Fibroblast of lung (primary cell): ENCODE results near the gene PARP8. TPM values are rescaled to one million over a fixed set of nuclear protein-coding genes. Genes with fewer than 3 reads are reported as not detected.

ENCODE experiments used
- DNase-seq, 2 donors: peaks; one replicate each; pipeline versions ENCODE4 v3.0.0 to v3.0.0-alpha.2; 2010; ENCODE audit warnings: low read depth in 2 of 2
- H2AFZ ChIP-seq: 2 replicates; pipeline ENCODE4 v1.5.1; 2012; ENCODE audit warnings: low read length, control low read depth, inconsistent platforms
- H3K27ac ChIP-seq: 2 replicates; pipeline ENCODE4 v1.5.1; 2011; ENCODE audit warnings: low read length, control low read depth; ENCODE audit not compliant: insufficient read depth
- H3K27me3 ChIP-seq: 2 replicates; pipeline ENCODE4 v1.5.1; 2011; ENCODE audit warnings: mild to moderate bottlenecking, low read length; ENCODE audit not compliant: control insufficient read depth, insufficient read depth
- H3K36me3 ChIP-seq: 2 replicates; pipeline ENCODE4 v1.5.1; 2011; ENCODE audit warnings: low read length; ENCODE audit not compliant: control insufficient read depth, insufficient read depth
- H3K4me1 ChIP-seq: 2 replicates; pipeline ENCODE4 v1.5.1; 2011; ENCODE audit warnings: low read length; ENCODE audit not compliant: control insufficient read depth, insufficient read depth; ENCODE audit errors: extremely low read depth
- H3K4me2 ChIP-seq: 2 replicates; pipeline ENCODE4 v1.5.1; 2011; ENCODE audit warnings: low read length, control low read depth; ENCODE audit not compliant: insufficient read depth; ENCODE audit errors: extremely low read depth
- H3K4me3 ChIP-seq, 4 experiments: fragments of 200-600 bp in 1 of 4; sonication (generic) in 1 of 4; replicated peaks in 1 of 4; 2 replicates each; pipeline ENCODE4 v1.5.1; 2011 to 2016; ENCODE audit warnings: low read length in 4 of 4, low read depth in 3 of 4, mild to moderate bottlenecking in 3 of 4, control low read depth in 2 of 4, inconsistent platforms in 1 of 4, mixed read lengths in 1 of 4; ENCODE audit not compliant: insufficient read depth in 1 of 4; ENCODE audit errors: control extremely low read depth in 1 of 4
- H3K79me2 ChIP-seq: 2 replicates; pipeline ENCODE4 v1.5.1; 2012; ENCODE audit warnings: mild to moderate bottlenecking, low read length, inconsistent platforms; ENCODE audit not compliant: control insufficient read depth, insufficient read depth
- H3K9ac ChIP-seq: 2 replicates; pipeline ENCODE4 v1.5.1; 2011; ENCODE audit warnings: mild to moderate bottlenecking, low read length, control low read depth; ENCODE audit not compliant: insufficient read depth
- H3K9me3 ChIP-seq: 2 replicates; pipeline ENCODE4 v1.5.1; 2012; ENCODE audit warnings: low read depth, low read length; ENCODE audit not compliant: control insufficient read depth, insufficient read depth
- H4K20me1 ChIP-seq: 2 replicates; pipeline ENCODE4 v1.5.1; 2011; ENCODE audit warnings: low read length; ENCODE audit not compliant: control insufficient read depth, insufficient read depth; ENCODE audit errors: extremely low read depth
- CTCF ChIP-seq, 2 donors: IDR thresholded peaks in 1 of 2; conservative IDR thresholded peaks in 1 of 2; 1 replicate in 1 of 2; 2 replicates in 1 of 2; pipeline ENCODE4 v1.5.1; 2011 to 2012; ENCODE audit warnings: low read length in 2 of 2, control low read depth in 1 of 2, inconsistent platforms in 1 of 2, low read depth in 1 of 2, mild to moderate bottlenecking in 1 of 2
- EZH2 ChIP-seq: IDR thresholded peaks from 2 replicates; pipeline ENCODE4 v1.5.1; 2012; ENCODE audit warnings: low read length, control low read depth, mild to moderate bottlenecking; ENCODE audit errors: missing control alignments
- polyA plus RNA-seq, 2 donors: library from polyadenylated mRNA; depleted of rRNA in 1 of 2; stranded (reverse) in 1 of 2; unstranded in 1 of 2; fragments of >200 nt; gene quantifications; 2 replicates each; pipeline ENCODE4 v1.2.1, GENCODE V29; 2011 to 2012; ENCODE audit warnings: missing spikeins in 1 of 2
- total RNA-seq: library from RNA; depleted of rRNA; stranded (reverse); fragments of >200 nt; gene quantifications from 2 replicates; pipeline ENCODE4 v1.2.1, GENCODE V29; 2014

PARP8 gene
- total and polyA plus RNA-seq, 2 donors (not counting 1 experiment from before 2014, with no cell fraction given) = 13.8 to 24.6 TPM

DNA sequence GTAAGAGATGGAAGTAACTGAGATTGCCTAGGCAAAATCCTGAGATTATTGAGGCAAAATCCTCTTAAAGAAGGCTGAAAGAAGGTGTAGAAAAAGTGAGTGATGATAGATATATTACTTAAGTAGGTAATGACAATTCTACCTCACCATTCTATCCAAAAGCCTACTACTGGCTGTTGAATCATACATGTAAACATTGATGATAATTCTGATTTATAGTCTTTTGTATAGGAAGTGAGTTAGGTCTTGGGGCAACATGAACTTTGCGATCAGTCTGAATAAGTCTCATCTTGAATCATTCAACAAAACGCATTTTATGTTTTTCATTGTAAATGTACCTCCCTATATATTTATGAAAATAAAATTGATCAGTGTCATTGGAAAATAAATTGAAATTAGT, 99.6 kb downstream of the PARP8 start:
- no peak for DNase-seq

DNA sequence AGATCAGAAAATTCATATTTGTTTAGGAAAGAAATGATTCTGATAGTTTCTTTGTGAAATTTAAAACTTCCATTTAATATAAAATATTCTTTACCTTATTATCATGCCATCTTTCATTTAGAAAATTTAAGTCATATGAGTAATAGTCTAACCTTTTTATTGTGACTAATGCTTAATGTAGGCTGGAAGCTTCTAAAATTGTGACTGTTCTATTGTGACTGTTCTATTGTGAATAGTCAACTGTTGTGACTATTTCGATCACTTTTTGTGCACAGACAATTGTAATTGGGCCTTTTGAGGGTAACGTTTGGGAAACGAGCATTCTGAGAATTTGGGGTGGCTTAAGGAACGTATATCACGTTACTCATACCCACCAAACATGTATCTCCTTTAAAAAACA, 100.0 kb downstream of the PARP8 start:
- no peaks in the 10 kb centered on the region for H3K9me3 ChIP-seq
- no peaks in the 10 kb centered on the region for H3K27me3 ChIP-seq
- no peak overlapping the region for H3K27ac ChIP-seq
- TF ChIP-seq EZH2 = no peak
- peaks cover 1% of the 10 kb centered on the region for H4K20me1 ChIP-seq
- H3K9ac ChIP-seq = no peak overlapping the region
- no peak overlapping the region for H3K4me2 ChIP-seq
- no peaks in the 10 kb centered on the region for H3K79me2 ChIP-seq
- H2AFZ ChIP-seq = no peak overlapping the region
- no peaks in the 10 kb centered on the region for H3K4me1 ChIP-seq
- DNase-seq = no peak
- no peaks in the 10 kb centered on the region for H3K36me3 ChIP-seq
- H3K4me3 ChIP-seq = no peak overlapping the region

More for the DNA sequence above, 99.6 kb downstream of the PARP8 start:
- H3K9ac ChIP-seq = no peak overlapping the region
- H4K20me1 ChIP-seq = peaks cover 1% of the 10 kb centered on the region
- H3K4me3 ChIP-seq = no peak overlapping the region
- no peaks in the 10 kb centered on the region for H3K4me1 ChIP-seq
- H3K27ac ChIP-seq = no peak overlapping the region
- no peaks in the 10 kb centered on the region for H3K36me3 ChIP-seq
- no peaks in the 10 kb centered on the region for H3K9me3 ChIP-seq
- H3K27me3 ChIP-seq = no peaks in the 10 kb centered on the region
- no peak for TF ChIP-seq CTCF (conservative IDR thresholded peaks at IDR 0.05 in 1 of 2, IDR thresholded peaks at IDR 0.05 in 1 of 2; ENCODE audit: low read depth in 1 of 2, low read length in 2 of 2)
- no peak for TF ChIP-seq EZH2
- H3K79me2 ChIP-seq = no peaks in the 10 kb centered on the region
- no peak overlapping the region for H3K4me2 ChIP-seq
- no peak overlapping the region for H2AFZ ChIP-seq

GRCh38 chr5:50766967-50767366, 100.5 kb downstream of the PARP8 start:
- no peaks in the 10 kb centered on the region for H3K4me1 ChIP-seq
- H3K4me2 ChIP-seq = no peak overlapping the region
- H4K20me1 ChIP-seq = peaks cover 1% of the 10 kb centered on the region
- H3K9ac ChIP-seq = no peak overlapping the region
- no peaks in the 10 kb centered on the region for H3K27me3 ChIP-seq
- H3K36me3 ChIP-seq = no peaks in the 10 kb centered on the region
- TF ChIP-seq EZH2 (no peak), CTCF (conservative IDR thresholded peaks at IDR 0.05 in 1 of 2, IDR thresholded peaks at IDR 0.05 in 1 of 2; ENCODE audit: low read depth in 1 of 2, low read length in 2 of 2) (no peak)
- no peak overlapping the region for H2AFZ ChIP-seq
- H3K79me2 ChIP-seq = no peaks in the 10 kb centered on the region
- no peak overlapping the region for H3K4me3 ChIP-seq
- H3K9me3 ChIP-seq = no peaks in the 10 kb centered on the region
- no peak for DNase-seq
- H3K27ac ChIP-seq = no peak overlapping the region
